ENCODE results near the gene SLC17A3.

DNA sequence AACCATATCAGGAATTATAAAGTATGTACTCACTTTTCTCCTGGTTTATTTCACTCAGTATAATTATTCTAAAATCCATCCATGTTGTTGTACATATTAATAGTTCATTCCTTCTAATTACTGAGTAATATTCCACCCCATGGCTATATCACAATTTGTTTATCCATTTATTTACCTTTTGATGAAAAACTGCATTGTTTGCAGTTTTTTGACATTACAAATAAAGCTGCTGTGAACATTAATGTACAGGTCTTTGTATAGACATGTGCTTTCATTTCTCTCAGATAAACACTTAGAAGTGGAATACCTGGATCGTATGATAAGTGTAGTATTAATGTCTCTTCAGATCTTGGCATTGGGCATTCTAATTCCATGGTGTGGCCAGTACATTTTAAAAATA, 4.2 kb downstream of the SLC17A3 start:
- no peak for TF ChIP-seq YY1 (IDR thresholded peaks at IDR 0.05; ENCODE audit: insufficient read depth, insufficient read length)
- no peak for TF ChIP-seq ZNF274 (IDR thresholded peaks at IDR 0.05; ENCODE audit: low read depth, low read length)
- no peak for TF ChIP-seq SUZ12 (IDR thresholded peaks at IDR 0.05; ENCODE audit: extremely low read depth, insufficient read depth, insufficient read length)

Measured in NT2/D1 (cell line).